H9 (cell line): Measurements from ENCODE around the gene CARS1. TPM values are rescaled to one million over a fixed set of nuclear protein-coding genes. Genes with fewer than 3 reads are reported as not detected.

Experiments
- DNase-seq: peaks from one replicate; pipeline ENCODE4 v3.0.0-alpha.2; 2017
- H2AFZ ChIP-seq: one replicate; pipeline ENCODE4 v1.6.1; 2013; ENCODE audit warnings: mild to moderate bottlenecking, low read length, control low read depth, moderate library complexity
- H2AK5ac ChIP-seq: 2 replicates; pipeline ENCODE4 v1.6.1; 2013; ENCODE audit warnings: low read length, control low read depth, mixed read lengths; ENCODE audit not compliant: insufficient read length
- H2BK120ac ChIP-seq: one replicate; pipeline ENCODE4 v1.6.1; 2013; ENCODE audit warnings: low read depth, mild to moderate bottlenecking, low read length, control low read depth, inconsistent platforms; ENCODE audit not compliant: poor library complexity, severe bottlenecking
- H2BK12ac ChIP-seq: 2 replicates; pipeline ENCODE4 v1.6.1; 2013; ENCODE audit warnings: low read length, control low read depth, mixed read lengths, low read depth; ENCODE audit not compliant: insufficient read length
- H2BK15ac ChIP-seq: 2 replicates; pipeline ENCODE4 v1.6.1; 2013; ENCODE audit warnings: low read depth, low read length, control low read depth
- H2BK20ac ChIP-seq: one replicate; pipeline ENCODE4 v1.6.1; 2013; ENCODE audit warnings: low read depth, mild to moderate bottlenecking, low read length, control low read depth, inconsistent platforms; ENCODE audit not compliant: poor library complexity, severe bottlenecking
- H2BK5ac ChIP-seq: 2 replicates; pipeline ENCODE4 v1.6.1; 2013; ENCODE audit warnings: low read length, control low read depth, mixed read lengths; ENCODE audit not compliant: insufficient read length
- H3K14ac ChIP-seq: 2 replicates; pipeline ENCODE4 v1.6.1; 2013; ENCODE audit warnings: low read length, control low read depth; ENCODE audit not compliant: insufficient read depth
- H3K18ac ChIP-seq: 2 replicates; pipeline ENCODE4 v1.6.1; 2013; ENCODE audit warnings: low read depth, mild to moderate bottlenecking, mixed read lengths, low read length, control low read depth; ENCODE audit not compliant: insufficient read length
- H3K23ac ChIP-seq: 2 replicates; pipeline ENCODE4 v1.6.1; 2013; ENCODE audit warnings: low read length, control low read depth, mixed read lengths, low read depth; ENCODE audit not compliant: insufficient read length
- H3K23me2 ChIP-seq: 2 replicates; pipeline ENCODE4 v1.6.1; 2013; ENCODE audit warnings: low read depth, mild to moderate bottlenecking, mixed read lengths, low read length, control low read depth; ENCODE audit not compliant: insufficient read length, poor library complexity, severe bottlenecking
- H3K27ac ChIP-seq: 2 replicates; pipeline ENCODE4 v1.5.1; 2013; ENCODE audit warnings: low read length, control low read depth, mixed read lengths, low read depth; ENCODE audit not compliant: insufficient read length
- H3K27me3 ChIP-seq: 2 replicates; pipeline ENCODE4 v1.6.1; 2013; ENCODE audit warnings: low read length, control low read depth, inconsistent platforms; ENCODE audit not compliant: insufficient read depth
- H3K4ac ChIP-seq: 2 replicates; pipeline ENCODE4 v1.6.1; 2013; ENCODE audit warnings: low read depth, mild to moderate bottlenecking, control low read depth, inconsistent platforms, low read length, moderate library complexity
- H3K4me1 ChIP-seq: 2 replicates; pipeline ENCODE4 v1.6.1; 2013; ENCODE audit warnings: low read length, control low read depth, inconsistent platforms; ENCODE audit not compliant: insufficient read depth
- H3K4me2 ChIP-seq: 2 replicates; pipeline ENCODE4 v1.6.1; 2013; ENCODE audit warnings: low read length, control low read depth, mixed read lengths; ENCODE audit not compliant: insufficient read length, insufficient read depth
- H3K56ac ChIP-seq: 2 replicates; pipeline ENCODE4 v1.6.1; 2013; ENCODE audit warnings: low read depth, mild to moderate bottlenecking, mixed read lengths, low read length, control low read depth; ENCODE audit not compliant: insufficient read length
- H3K79me1 ChIP-seq: 2 replicates; pipeline ENCODE4 v1.6.1; 2013; ENCODE audit warnings: low read depth, mild to moderate bottlenecking, moderate library complexity, low read length, control low read depth, inconsistent platforms; ENCODE audit not compliant: insufficient read depth, poor library complexity, severe bottlenecking
- H3K79me2 ChIP-seq: 2 replicates; pipeline ENCODE4 v1.6.1; 2013; ENCODE audit warnings: low read length, control low read depth, inconsistent platforms; ENCODE audit not compliant: insufficient read depth
- H3K9ac ChIP-seq: 2 replicates; pipeline ENCODE4 v1.6.1; 2013; ENCODE audit warnings: low read length, control low read depth, mixed read lengths; ENCODE audit not compliant: insufficient read length; ENCODE audit errors: extremely low read depth
- H3K9me3 ChIP-seq: one replicate; pipeline ENCODE4 v1.6.1; 2013; ENCODE audit warnings: low read depth, low read length, inconsistent platforms; ENCODE audit not compliant: control insufficient read depth
- H3T11ph ChIP-seq: one replicate; pipeline ENCODE4 v1.6.1; 2013; ENCODE audit warnings: mild to moderate bottlenecking, low read length, control low read depth, inconsistent platforms
- H4K20me1 ChIP-seq: one replicate; pipeline ENCODE4 v1.6.1; 2013; ENCODE audit not compliant: control insufficient read depth, insufficient read length, insufficient read depth
- H4K5ac ChIP-seq: 2 replicates; pipeline ENCODE4 v1.6.1; 2013; ENCODE audit warnings: low read depth, mild to moderate bottlenecking, mixed read lengths, low read length, control low read depth; ENCODE audit not compliant: insufficient read length
- H4K8ac ChIP-seq: replicated peaks from 2 replicates; pipeline ENCODE4 v1.6.1; 2013; ENCODE audit warnings: low read length, control low read depth, mixed read lengths, low read depth; ENCODE audit not compliant: insufficient read length
- H4K91ac ChIP-seq: 2 replicates; pipeline ENCODE4 v1.6.1; 2013; ENCODE audit warnings: low read depth, mild to moderate bottlenecking, moderate library complexity, mixed read lengths, low read length, control low read depth; ENCODE audit not compliant: insufficient read length
- H3K27ac Mint-ChIP-seq, 3 experiments: 2 replicates in 2 of 3; 3 replicates in 1 of 3; pipeline ENCODE4 v1.8.0; 2020 to 2021; ENCODE audit warnings: mixed read lengths in 3 of 3, mild to moderate bottlenecking in 1 of 3, moderate library complexity in 1 of 3
- H3K27me3 Mint-ChIP-seq: 2 replicates; pipeline ENCODE4 v1.8.0; 2021; ENCODE audit warnings: low read depth, mild to moderate bottlenecking, moderate library complexity, mixed read lengths
- H3K36me3 Mint-ChIP-seq, 3 experiments: 2 replicates in 2 of 3; 3 replicates in 1 of 3; pipeline ENCODE4 v1.8.0; 2020 to 2021; ENCODE audit warnings: low read depth in 3 of 3, mixed read lengths in 3 of 3; ENCODE audit not compliant: insufficient read depth in 1 of 3
- H3K4me1 Mint-ChIP-seq, 2 experiments: 2 replicates each; pipeline ENCODE4 v1.8.0; 2020; ENCODE audit warnings: mixed read lengths in 2 of 2
- H3K4me3 Mint-ChIP-seq, 2 experiments: 2 replicates in 1 of 2; 3 replicates in 1 of 2; pipeline ENCODE4 v1.8.0; 2020 to 2021; ENCODE audit warnings: mild to moderate bottlenecking in 2 of 2, mixed read lengths in 2 of 2, moderate library complexity in 1 of 2
- H3K9me3 Mint-ChIP-seq, 2 experiments: 2 replicates in 1 of 2; 3 replicates in 1 of 2; pipeline ENCODE4 v1.8.0; 2020; ENCODE audit warnings: mild to moderate bottlenecking in 2 of 2, mixed read lengths in 2 of 2, moderate library complexity in 1 of 2
- CTCF ChIP-seq: fragments of 200-600 bp; sonication (generic); conservative IDR thresholded peaks from 3 replicates; pipeline ENCODE4 v1.8.0; 2021; ENCODE audit warnings: antibody characterized with exemption, mild to moderate bottlenecking
- WGBS: extraction: QIAGEN DNeasy Blood & Tissue Kit; methylation state at CpG from one replicate; pipeline ENCODE4 v1.1.7; 2013; ENCODE audit warnings: missing lambda C conversion rate, low lambda C conversion rate, mixed read lengths; ENCODE audit not compliant: insufficient read length; ENCODE audit errors: extremely low coverage; 5-methylcytosine and 5-hydroxymethylcytosine counted together
- total RNA-seq: library from RNA; stranded (reverse); gene quantifications from 2 replicates; pipeline ENCODE4 v1.2.1, GENCODE V29; 2021

Gene CARS1
- total RNA-seq, 1 experiment from 2014 or later = 92.3 TPM

- Histone ChIP-seq H3K4me1 (no peaks in the 10 kb centered on the region), H3K23me2 (no peaks in the 10 kb centered on the region), H2BK12ac (no peak overlapping the region), H3K9me3 (no peaks in the 10 kb centered on the region), H2BK120ac (no peak overlapping the region), H4K20me1 (no peaks in the 10 kb centered on the region), H4K91ac (no peak overlapping the region), H3K14ac (no peak overlapping the region), H3K23ac (no peak overlapping the region), H3K9ac (no peak overlapping the region), H3K18ac (no peak overlapping the region), H3K4ac (no peak overlapping the region), H4K8ac (no peak overlapping the region), H2AFZ (no peak overlapping the region), H3K27ac (no peak overlapping the region), H3K79me2 (peaks cover 56% of the 10 kb centered on the region; the same call in 1 of the 2 replicates), H3K79me1 (peaks cover 21% of the 10 kb centered on the region), H3K56ac (no peak overlapping the region), H3K4me2 (no peak overlapping the region), H3K27me3 (no peaks in the 10 kb centered on the region), H2BK5ac (no peak overlapping the region), H2BK15ac (no peak overlapping the region), H2BK20ac (no peak overlapping the region), H4K5ac (no peak overlapping the region), H3T11ph (no peak overlapping the region), H2AK5ac (no peak overlapping the region)
- peaks cover 14 to 53% (median 40%) of the 10 kb centered on the region in 3 experiments; a peak in 6 of 7 replicates for H3K36me3 Mint-ChIP-seq
- no peaks in the 10 kb centered on the region for H3K9me3 Mint-ChIP-seq
- WGBS = no CpG with 5 or more reads among the region's 8 CpGs
- no peak overlapping the region for H3K4me3 Mint-ChIP-seq
- DNase-seq = no peak
- no peaks in the 10 kb centered on the region for H3K27me3 Mint-ChIP-seq
- no peak for TF ChIP-seq CTCF
- no peak overlapping the region; a peak in 2 of 7 replicates for H3K27ac Mint-ChIP-seq
- H3K4me1 Mint-ChIP-seq = peaks cover 2 to 3% of the 10 kb centered on the region in 2 experiments; a peak in 2 of 4 replicates
These were observed 76.1 kb downstream of the CARS1 start for GRCh38 chr11:2981130-2981529.
